Muscle of leg (tissue), 11 donors: ENCODE measurements around the gene PPP1R14C. TPM values are rescaled to one million over a fixed set of nuclear protein-coding genes. Genes with fewer than 3 reads are reported as not detected.
A peak's percentile ranks its signal among the peaks of the same experiment; 100 is the strongest.
"Not testable (repeated sequence)": the region's sequence is repeated elsewhere in the genome, so short reads cannot be mapped to it uniquely, and the experiment has no call there.

ENCODE experiments used
- DNase-seq: peaks from one replicate; pipeline ENCODE4 v3.0.0; 2013
- H3K27ac ChIP-seq: one replicate; pipeline ENCODE4 v1.5.1; 2013; ENCODE audit warnings: mild to moderate bottlenecking, low read length, control low read depth
- H3K27me3 ChIP-seq: one replicate; pipeline ENCODE4 v1.6.1; 2013; ENCODE audit warnings: low read length; ENCODE audit not compliant: control insufficient read depth, insufficient read depth
- H3K36me3 ChIP-seq: one replicate; pipeline ENCODE4 v1.6.1; 2013; ENCODE audit warnings: low read length; ENCODE audit not compliant: control insufficient read depth, insufficient read depth
- H3K4me1 ChIP-seq: one replicate; pipeline ENCODE4 v1.6.1; 2013; ENCODE audit warnings: low read length; ENCODE audit not compliant: control insufficient read depth, insufficient read depth
- H3K4me3 ChIP-seq: one replicate; pipeline ENCODE4 v1.5.1; 2013; ENCODE audit warnings: low read length, control low read depth
- H3K9me3 ChIP-seq: replicated peaks from 2 replicates; pipeline ENCODE4 v1.6.1; 2013; ENCODE audit warnings: low read depth, low read length; ENCODE audit not compliant: control insufficient read depth
- WGBS: methylation state at CpG from one replicate; pipeline ENCODE4 v1.1.5; 2013; ENCODE audit warnings: missing lambda C conversion rate; ENCODE audit not compliant: insufficient coverage; 5-methylcytosine and 5-hydroxymethylcytosine counted together
- polyA plus RNA-seq, 8 donors: library from polyadenylated mRNA; unstranded; fragments of 120-200 nt; gene quantifications; one replicate each; pipeline versions ENCODE4 v1.2.1 to v1.2.3, GENCODE V29; 2013; ENCODE audit warnings: inconsistent platforms in 1 of 8, low replicate concordance in 1 of 8; ENCODE audit not compliant: insufficient read length in 8 of 8, insufficient read depth in 1 of 8
- total RNA-seq: library from RNA; stranded (reverse); fragments of 120-200 nt; gene quantifications from one replicate; pipeline ENCODE4 v1.2.4, GENCODE V29; 2013

PPP1R14C gene
- total and polyA plus RNA-seq, 9 donors: 25.3 to 47.3 (median 36.4) TPM

GRCh38 chr6:150177952-150178520 is 35.2 kb downstream of the PPP1R14C start:
- DNase-seq: peak; percentile 35
- H3K27ac ChIP-seq: peak overlapping the region; percentile 42

GRCh38 chr6:150179030-150179429 is 36.2 kb downstream of the PPP1R14C start:
- no peak overlapping the region for H3K4me3 ChIP-seq
- no peaks in the 10 kb centered on the region for H3K36me3 ChIP-seq
- WGBS: 82% methylated on average over 1 of the region's 3 CpGs
- H3K27ac ChIP-seq: no peak overlapping the region
- H3K9me3 ChIP-seq: no peaks in the 10 kb centered on the region
- DNase-seq: no peak
- H3K27me3 ChIP-seq: no peaks in the 10 kb centered on the region
- peaks cover 17% of the 10 kb centered on the region for H3K4me1 ChIP-seq

More at GRCh38 chr6:150177952-150178520, 35.2 kb downstream of the PPP1R14C start:
- no peaks in the 10 kb centered on the region for H3K36me3 ChIP-seq
- 45% methylated on average over 9 of the region's 12 CpGs for WGBS
- H3K4me1 ChIP-seq: peaks cover 17% of the 10 kb centered on the region
- H3K27me3 ChIP-seq: no peaks in the 10 kb centered on the region
- H3K4me3 ChIP-seq: no peak overlapping the region
- H3K9me3 ChIP-seq: no peaks in the 10 kb centered on the region

- peaks cover 17% of the 10 kb centered on the region for H3K4me1 ChIP-seq
- not testable (repeated sequence) for H3K4me3 ChIP-seq, H3K27ac ChIP-seq, DNase-seq, H3K27me3 ChIP-seq, H3K36me3 ChIP-seq, H3K9me3 ChIP-seq
- 77% methylated on average over 3 of the region's 7 CpGs for WGBS
Observed at GRCh38 chr6:150179907-150180424, 37.1 kb downstream of the PPP1R14C start.

GRCh38 chr6:150180517-150180916 is 37.7 kb downstream of the PPP1R14C start:
- Histone ChIP-seq H3K9me3 (no peaks in the 10 kb centered on the region), H3K4me3 (no peak overlapping the region), H3K27ac (no peak overlapping the region), H3K4me1 (peaks cover 17% of the 10 kb centered on the region), H3K27me3 (no peaks in the 10 kb centered on the region), H3K36me3 (no peaks in the 10 kb centered on the region)
- 100% methylated on average over 1 of the region's 1 CpG for WGBS
- DNase-seq: no peak

DNA sequence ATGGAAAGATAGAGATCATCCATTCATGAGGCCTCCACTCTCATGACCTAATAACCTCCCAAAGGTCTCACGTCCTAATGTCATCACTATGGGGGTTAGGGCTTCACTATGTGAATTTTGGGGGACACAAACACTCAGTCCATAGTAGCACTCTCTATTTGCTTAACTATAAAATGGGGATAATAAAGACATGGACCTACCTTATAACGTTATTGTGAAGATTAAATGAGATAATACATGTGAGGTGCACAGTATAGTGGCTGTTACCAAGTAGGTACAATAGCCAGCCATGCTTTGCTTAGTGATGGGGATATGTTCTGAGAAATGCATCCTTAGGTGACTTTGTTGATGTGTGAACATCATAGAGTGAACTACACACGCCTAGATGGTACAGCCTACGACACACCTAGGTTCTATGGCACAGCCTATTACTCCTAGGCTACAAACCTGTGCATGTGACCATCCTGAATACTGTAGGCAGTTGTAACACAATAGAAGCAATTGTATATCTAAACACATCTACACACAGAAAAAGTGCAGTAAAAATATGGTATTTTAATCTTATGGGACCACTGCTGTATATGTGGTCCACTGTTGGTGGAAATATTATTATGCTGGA is 39.7 kb downstream of the PPP1R14C start:
- Histone ChIP-seq H3K4me3 (no peak overlapping the region), H3K9me3 (no peaks in the 10 kb centered on the region), H3K36me3 (no peaks in the 10 kb centered on the region), H3K27ac (no peak overlapping the region), H3K27me3 (no peaks in the 10 kb centered on the region), H3K4me1 (peaks cover 7% of the 10 kb centered on the region)
- no CpG with 5 or more reads among the region's 4 CpGs for WGBS
- DNase-seq: no peak

DNA sequence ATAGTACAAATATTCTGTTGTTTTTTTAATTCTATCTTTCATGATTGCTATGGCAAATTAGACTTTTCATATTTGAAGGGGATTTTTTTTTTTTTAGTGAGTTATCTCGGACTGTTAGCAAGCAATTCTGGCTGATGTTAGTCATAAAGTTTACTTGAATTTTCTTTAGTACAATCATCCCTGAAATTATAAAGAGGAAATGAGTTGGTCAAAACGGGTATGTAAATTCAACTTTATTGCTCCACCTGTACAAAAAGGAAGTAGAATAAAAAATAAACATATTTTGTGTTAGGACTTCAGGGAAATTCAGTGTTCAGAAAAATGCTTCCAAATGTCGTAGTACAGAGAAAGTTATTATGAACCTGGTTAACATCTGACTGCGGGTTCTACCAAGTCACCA is 40.3 kb downstream of the PPP1R14C start:
- Histone ChIP-seq H3K4me3 (no peak overlapping the region), H3K9me3 (no peaks in the 10 kb centered on the region), H3K27ac (no peak overlapping the region), H3K36me3 (no peaks in the 10 kb centered on the region), H3K27me3 (no peaks in the 10 kb centered on the region), H3K4me1 (peaks cover 2% of the 10 kb centered on the region)
- 94% methylated on average over 2 of the region's 4 CpGs for WGBS
- DNase-seq: no peak

DNA sequence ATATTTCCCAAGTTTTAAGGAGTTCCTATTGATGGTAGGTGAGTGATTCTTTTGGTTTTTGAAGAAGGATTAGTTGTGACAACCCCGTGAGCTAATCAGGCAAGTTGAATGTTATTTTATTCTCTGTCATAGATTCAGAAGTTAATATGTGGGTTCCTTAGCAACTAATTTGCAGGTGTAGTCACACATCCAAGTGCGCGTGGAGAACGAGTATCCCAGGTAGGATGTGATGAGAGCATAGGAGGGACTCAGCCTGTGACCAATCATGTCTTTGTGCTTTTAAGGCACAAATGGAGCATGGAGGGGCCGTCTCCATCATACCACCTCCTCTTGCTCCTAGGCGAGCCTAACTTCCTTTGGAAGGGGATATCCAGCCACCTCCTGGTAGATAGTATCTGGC is 41.1 kb downstream of the PPP1R14C start:
- H3K4me1 ChIP-seq: no peaks in the 10 kb centered on the region
- no peaks in the 10 kb centered on the region for H3K9me3 ChIP-seq
- no peak overlapping the region for H3K27ac ChIP-seq
- DNase-seq: no peak
- 87% methylated on average over 3 of the region's 6 CpGs for WGBS
- H3K36me3 ChIP-seq: no peaks in the 10 kb centered on the region
- H3K27me3 ChIP-seq: no peaks in the 10 kb centered on the region
- H3K4me3 ChIP-seq: no peak overlapping the region

DNA sequence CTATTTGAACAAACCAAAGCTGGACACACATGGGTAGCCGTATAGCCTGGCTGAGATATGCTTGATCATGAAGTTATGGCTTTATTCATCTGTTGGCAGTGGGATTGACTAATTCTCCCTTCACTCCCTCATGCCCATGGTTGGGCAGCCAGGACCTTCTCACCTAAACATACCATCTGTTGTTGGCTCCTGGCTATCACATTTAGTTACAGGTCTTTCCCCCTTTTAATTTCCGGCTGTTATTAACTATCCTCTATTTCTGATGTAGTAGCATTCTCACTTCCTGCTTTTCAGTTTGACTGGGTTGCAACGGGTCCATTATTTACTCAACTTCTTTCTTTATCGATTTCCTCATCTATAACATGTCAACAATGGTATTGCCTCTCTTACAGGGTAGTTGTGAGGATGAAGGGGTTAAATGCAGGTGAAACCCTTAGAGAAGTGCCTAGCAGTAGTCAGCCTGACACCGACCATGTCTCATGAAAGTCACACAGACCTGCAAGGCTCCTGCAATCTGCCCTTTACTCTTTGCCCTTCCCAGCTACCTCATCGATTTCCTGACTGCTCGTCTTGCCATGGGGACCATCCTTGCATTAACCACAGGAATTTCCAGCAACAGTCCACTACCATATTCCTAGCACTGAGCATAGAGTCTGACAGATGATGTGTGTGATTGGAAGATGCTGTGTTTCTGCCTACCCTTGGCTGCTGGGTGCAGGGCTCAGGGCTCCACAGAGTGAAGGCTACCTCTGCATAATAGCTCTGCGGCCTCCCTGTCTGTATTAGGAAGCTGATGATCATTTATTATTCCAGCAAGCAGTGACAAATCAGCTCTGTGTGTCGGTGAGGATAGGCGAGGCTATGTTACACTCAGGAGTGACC is 42.2 kb downstream of the PPP1R14C start:
- H3K4me3 ChIP-seq: no peak overlapping the region
- WGBS: 79% methylated on average over 4 of the region's 10 CpGs
- no peak overlapping the region for H3K27ac ChIP-seq
- H3K27me3 ChIP-seq: no peaks in the 10 kb centered on the region
- H3K4me1 ChIP-seq: no peaks in the 10 kb centered on the region
- H3K36me3 ChIP-seq: no peaks in the 10 kb centered on the region
- DNase-seq: no peak
- no peaks in the 10 kb centered on the region for H3K9me3 ChIP-seq

- no peak overlapping the region for H3K27ac ChIP-seq
- 88% methylated on average over 2 of the region's 8 CpGs for WGBS
Observed at GRCh38 chr6:150185732-150186117, 42.9 kb downstream of the PPP1R14C start.

More at GRCh38 chr6:150185732-150186117, 42.9 kb downstream of the PPP1R14C start:
- Histone ChIP-seq H3K36me3 (no peaks in the 10 kb centered on the region), H3K4me1 (no peaks in the 10 kb centered on the region), H3K9me3 (no peaks in the 10 kb centered on the region), H3K4me3 (no peak overlapping the region), H3K27me3 (no peaks in the 10 kb centered on the region)
- DNase-seq: no peak
